Measurements from ENCODE around the gene FBN3.

FBN3 gene

DNA sequence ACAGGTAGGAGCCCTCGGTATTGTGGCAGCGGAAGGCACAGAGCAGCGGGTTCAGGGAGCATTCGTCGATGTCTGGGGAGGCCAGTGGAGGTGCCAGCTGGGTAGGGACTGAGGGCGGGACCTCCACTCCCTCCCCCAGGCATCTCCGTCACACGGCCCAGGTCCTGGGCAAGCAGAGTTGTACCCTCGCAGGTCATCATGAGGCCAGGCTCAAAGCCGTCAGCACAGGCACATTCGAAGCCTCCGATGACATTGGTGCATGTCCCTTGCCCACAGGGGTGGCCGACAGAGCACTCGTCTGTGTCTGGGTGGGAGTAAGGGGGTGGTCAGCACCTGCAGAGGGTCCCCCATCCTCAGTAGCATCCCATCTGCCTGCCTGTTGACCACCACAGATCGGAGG, 61.5 kb downstream of the FBN3 start:
- no peak for DNase-seq

DNA sequence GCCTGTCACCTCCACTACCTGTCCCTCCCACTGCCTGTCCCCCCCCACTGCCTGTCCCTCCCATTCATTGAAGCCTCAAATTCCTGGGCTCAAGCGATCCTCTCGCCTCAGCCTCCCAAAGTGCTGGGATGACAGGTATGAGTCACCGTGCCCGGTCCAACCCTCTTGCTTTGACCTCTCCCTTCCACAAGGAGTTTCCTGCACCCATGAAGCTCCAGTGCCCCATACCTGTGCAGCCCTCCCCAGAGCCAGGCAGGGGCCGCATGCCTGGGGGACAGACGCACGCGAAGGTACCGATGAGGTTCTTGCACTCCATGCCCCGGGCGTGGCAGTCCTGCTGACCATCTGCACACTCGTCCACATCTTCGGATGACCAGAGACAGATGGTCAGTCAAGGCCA, 62.5 kb downstream of the FBN3 start:
- no peak for DNase-seq

DNA sequence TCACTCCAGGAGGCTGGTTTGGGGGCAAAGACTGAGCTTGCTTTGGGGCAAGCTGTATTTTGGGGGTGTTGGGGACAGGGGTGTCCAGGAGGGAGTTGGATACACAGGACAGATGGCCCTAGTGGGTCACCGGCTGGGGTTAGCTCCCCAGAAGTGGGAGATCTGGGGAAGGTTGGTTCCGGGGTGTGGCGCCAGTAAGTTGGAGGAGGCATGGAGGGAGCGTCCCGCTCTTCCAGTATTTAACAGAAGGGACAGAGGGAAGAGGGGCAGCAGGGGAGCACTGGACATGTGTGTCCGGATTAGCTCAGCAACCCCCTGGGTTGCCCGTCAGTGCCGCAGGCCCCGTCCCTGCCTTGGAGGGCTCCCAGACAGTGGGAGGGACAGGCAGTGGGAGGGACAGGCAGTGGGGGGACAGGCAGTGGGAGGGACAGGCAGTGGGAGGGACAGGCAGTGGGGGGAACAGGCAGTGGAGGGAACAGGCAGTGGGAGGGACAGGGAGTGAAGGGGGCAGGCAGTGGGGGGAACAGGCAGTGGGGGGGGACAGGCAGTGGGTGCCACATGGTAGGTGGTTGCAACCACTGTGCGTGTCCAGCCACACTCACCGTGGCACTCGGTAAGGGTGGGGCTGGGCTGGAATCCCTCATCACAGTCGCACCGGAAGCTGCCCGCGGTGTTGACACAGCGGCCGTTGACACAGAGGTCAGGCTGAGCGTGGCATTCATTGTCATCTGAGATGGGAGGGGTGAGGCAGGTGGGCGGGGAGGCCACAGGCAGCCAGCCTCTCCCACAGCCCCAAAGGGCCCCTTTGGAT, 63.6 kb downstream of the FBN3 start:
- DNase-seq = peak; percentile 64

DNA sequence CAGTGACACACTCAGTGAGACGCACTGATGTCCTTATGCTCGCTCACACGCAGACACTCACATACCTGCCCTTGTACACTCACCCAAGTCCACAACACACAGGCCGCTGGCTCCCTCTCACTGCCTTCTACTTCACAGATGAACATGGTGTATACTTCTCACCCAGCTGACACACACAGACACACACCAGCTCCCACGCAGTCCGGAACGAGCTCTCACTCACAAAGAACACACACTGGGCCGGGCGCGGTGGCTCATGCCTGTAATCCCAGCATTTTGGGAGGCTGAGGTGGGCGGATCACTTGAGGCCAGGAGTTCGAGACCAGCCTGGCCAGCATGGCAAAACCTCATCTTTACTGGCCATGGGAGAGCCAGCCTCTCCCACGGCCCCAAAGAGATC, 65.2 kb downstream of the FBN3 start:
- no peak for DNase-seq

DNA sequence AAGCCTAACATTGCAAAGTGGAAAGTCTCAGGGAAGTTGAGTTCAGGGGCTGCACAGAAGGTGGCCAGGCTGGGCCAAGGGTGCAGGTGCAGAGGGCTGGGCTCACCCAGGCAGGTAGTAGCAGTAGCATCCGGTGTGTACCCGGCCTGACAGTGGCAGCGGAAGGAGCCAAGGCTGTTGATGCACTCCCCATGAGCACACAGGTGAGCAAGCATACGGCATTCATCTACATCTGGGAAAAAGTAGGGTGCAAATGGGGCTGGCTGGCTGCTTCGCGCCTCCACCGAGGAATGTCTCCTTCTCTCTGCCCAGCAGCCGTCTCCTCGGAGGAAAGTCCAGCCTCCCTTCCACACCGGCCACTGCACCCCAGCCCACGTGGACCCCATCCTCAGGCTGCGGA, 66.3 kb downstream of the FBN3 start:
- peak; percentile 45 for DNase-seq

DNA sequence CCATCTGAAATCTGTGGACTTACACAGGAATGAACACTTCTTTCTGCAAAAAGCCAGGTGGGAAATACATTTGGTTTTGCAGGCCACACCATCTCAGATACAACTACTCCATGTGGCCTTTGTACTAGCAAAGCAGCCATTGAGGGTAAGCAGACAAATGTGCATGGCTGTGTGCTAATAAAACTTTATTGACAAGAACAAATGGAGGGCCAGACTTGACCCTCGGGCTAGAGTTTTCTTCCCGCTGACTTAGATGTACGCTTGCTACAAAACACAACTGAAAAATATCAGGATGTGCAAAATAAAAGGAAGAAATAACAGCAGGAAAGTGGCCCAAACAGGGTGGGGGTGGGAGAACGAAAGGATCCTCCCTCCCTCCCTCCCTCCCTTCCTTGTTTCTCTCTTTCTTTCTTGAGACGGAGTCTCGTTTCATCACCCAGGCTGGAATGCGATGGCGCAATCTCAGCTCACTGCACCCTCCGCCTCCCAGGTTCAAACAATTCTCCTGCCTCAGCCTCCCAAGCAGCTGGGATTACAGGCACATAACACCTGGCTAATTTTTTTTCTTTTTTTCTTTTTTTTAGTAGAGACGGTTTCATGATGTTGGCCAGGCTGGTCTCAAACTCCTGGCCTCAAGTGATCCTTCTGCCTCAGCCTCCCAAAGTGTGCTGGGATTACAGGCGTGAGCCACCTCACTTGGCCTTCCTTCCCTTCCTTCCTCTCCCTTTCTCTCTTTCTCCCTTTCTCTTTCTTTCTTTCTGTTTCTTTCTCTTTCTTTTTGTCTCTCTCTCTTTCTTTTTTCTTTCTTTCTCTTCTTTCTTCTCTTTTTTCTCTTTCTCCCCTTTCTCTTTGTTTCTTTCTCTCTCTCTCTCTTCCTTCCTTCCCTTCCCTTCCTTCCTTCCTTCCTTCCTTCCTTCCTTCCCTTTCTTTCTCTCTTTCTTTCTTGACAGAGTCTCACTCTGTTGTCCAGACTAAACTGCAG, 67.5 kb downstream of the FBN3 start:
- no peak for DNase-seq

DNA sequence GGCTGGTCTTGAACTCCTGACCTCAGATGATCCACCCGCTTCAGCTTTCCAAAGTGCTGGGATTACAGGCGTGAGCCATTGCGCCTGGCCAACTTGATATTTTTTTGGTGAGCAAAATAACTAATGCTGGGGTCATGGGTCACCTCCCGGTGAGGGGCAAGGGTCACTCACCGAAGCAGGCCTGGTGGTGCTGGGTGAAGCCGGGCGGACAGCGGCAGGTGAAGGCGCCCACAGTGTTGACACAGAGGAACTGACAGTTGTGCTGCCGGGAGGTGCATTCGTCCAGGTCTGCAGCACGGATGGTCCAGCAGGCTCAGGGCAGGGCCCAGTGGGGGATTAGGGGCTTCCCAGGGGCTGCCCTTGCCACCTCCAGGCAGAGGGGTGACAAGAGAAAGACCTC, 68.6 kb downstream of the FBN3 start:
- no peak for DNase-seq

DNA sequence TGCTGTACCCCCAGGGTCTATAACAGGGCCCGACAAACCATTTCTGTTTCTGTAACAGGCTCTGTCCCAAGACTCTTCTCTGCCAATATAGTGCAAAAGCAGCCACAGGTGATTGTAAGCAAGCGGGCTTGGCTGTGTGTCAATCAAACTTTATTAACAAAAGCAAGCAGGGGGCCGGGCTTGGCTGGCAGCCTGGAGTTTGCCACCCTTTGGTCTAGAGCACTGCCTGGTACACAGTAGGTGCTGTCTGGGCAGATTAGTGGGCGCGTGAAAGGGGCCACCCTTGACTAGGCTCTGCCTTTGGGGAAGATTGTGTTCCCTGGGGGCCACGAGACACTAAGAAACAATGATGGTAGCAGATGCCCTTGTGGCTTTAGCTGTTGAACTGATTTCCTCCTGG, 69.4 kb downstream of the FBN3 start:
- DNase-seq = no peak

DNA sequence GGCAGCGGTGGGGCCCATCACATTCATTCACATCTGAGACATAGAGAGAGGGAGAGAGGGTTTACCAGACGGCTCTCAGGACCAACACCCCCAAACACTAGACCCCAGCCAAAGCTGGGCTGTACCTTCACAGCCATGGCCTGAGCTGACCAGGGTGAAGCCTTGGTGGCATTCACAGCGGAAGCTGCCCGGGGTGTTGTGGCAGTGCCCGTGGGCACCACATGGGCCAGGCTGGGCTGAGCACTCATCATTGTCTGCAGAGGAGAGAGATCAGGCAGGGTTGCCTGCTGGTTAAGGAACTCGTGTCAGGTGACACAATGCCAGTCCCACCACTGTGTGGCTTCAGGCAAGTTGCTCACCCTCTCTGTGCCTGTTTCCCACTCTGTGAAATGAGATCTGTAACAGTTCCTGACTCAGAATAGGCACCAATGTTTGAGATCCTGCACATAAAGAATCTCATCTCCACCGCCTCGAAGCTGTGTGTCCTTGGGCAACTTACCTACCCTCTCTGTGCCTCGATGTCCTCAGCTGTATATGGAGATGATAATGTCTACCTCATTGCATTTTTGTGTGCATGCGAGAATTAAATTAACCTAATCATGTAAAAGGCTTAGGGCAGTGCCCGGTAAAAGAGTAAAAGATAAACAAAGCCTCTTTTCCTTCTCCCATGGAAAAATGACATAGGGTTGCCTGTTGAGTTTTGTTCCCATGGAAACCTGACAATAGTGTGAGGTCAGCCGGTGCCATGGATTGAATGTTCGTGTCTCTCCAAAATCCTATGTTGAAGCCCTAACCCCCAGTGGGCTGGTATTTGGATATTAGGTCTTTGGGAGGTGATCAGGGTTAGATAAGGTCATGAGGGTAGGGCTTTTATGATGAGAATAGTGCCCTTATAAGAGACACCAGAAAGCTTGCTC, 74.0 kb downstream of the FBN3 start:
- no peak for DNase-seq

DNA sequence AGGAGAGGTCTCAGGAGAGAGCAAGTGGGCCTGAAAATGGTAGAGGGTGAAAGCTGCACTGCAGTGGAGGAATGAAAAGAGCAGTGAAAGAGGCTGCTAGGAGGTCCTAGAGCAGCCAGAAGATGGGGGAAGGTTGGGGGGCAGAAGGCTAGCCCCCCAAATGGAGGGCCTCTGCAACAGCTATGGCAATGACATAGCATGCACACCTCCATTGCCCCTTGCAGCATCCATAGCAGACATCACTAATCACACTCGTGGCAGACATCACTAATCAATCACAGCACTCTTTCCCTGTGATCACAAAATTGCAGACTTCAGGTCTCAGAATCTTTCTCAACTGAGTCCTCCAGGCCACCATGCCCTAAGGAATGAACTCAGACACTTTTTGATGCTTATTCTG, 74.9 kb downstream of the FBN3 start:
- no peak for DNase-seq

DNA sequence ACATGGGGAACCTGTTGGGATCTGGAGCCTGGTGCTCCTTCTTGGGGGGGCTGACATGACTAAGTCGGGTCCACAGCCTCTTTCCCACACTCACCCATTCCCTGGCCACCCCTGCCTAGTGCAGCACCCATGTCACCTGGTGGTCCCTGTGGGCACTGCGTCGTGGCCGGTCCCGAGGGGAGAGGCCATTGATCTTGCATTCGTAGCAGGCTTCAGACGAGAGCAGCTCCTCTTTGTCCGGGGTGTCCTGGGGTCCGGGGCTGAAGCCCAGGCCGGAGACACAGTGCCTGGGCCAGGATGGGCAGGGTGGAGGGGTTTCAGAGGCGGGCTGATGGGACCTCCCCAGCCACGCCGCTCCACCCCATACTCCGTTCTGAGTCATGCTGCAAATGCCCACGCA, 77.5 kb downstream of the FBN3 start:
- no peak for DNase-seq

DNA sequence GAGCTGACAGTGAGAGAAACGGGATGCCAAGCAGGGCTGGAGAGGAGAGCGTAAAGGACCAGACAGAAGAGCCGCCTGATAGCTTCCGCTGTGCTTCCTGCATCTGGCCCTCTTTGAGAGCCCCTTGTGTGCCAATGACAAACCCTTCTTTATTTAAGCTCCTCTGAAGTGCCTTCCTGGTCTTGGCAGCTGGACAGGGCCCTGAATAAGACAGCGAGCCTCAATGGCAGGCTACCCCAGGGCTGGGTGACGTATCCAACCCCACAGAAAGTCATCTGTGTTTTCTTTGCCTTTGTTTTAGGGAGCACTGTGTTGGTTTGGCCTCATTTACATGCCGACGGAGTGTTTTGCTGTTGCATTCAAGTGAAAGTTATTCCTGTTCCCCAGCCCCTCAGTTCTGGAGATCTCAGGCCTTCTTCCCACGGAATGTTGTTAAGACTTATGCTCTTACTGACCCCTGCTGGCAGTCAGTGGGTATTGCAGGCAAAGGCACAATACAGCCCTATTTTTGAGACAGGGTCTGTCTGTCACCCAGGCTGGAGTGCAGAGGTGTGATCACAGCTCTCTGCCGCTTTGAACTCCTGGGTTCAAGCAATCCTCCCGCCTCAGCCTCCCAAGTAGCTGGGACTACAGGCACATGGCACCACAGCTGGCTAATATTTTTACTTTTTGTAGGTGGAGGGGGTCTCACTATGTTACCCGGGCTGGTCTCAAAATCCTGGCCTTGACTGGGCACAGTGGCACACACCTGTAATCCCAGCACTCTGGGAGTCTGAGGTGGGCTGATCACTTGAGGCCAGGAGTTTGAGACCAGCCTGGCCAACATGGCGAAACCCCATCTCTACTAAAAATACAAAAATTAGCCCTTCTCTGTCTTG, 80.1 kb downstream of the FBN3 start:
- no peak for DNase-seq

DNA sequence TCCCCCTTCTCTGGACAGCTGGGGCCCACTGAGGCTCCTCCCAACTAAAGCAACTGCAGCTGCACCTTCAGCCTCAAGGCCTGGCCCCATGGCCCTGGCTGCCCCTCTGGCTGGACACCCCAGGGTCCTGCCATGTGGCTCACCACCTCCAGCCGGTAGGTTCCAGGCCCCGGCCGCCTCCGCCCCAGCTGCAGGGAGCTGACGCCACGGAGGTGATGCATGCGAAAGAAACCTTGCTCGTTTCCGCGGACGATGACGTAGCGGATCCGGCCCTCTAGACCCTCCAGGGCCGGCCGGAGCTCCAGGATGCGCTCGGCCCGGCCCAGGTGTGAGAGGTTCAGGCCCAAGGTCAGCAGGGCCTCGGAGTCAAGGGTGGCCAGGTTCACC, 83.5 kb downstream of the FBN3 start:
- DNase-seq = no peak

DNA sequence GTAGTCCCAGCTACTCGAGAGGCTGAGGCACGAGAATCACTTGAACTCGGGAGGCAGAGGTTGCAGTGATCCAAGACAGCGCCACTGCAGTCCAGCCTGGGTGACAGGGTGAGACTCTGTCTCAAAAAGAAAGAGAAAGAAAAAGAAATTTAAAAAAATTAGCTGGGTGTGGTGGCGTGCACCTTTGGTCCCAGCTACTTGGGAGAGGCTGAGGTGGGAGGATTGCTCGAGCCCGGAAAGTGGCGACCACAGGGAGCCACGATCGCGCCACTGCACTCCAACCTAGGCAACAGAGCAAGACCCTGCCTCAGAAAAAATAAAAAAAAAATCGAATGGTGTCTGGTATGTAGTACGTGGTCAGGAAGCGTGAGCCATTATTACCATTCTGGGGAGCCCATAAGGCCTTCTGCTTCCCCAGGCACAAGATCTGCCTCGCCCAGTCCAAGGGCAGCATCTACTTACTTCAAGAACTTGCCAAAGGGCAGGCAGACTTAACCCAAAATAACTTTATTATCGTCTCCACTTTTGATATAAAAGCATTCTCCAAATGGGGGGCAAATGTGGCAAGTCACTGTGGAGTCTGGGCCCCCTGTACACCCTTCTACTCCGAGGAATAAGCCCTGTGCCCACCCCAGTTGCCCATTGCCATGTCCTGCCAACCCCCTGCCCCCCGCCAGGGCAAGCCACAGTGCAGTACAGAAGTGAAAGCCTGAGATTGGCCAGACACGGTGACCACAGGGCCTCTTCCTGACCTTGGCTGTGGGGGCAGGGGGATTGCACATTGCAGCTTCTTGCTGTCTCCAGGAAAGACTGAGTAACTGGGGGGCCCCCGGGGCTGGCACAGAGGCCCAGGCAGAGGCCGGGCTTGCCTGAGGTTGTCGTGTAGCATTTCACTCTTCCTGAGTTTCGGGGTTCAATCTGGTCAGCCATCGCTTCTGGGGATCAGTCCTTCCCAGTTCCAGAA, 84.2 kb downstream of the FBN3 start:
- no peak for DNase-seq

DNA sequence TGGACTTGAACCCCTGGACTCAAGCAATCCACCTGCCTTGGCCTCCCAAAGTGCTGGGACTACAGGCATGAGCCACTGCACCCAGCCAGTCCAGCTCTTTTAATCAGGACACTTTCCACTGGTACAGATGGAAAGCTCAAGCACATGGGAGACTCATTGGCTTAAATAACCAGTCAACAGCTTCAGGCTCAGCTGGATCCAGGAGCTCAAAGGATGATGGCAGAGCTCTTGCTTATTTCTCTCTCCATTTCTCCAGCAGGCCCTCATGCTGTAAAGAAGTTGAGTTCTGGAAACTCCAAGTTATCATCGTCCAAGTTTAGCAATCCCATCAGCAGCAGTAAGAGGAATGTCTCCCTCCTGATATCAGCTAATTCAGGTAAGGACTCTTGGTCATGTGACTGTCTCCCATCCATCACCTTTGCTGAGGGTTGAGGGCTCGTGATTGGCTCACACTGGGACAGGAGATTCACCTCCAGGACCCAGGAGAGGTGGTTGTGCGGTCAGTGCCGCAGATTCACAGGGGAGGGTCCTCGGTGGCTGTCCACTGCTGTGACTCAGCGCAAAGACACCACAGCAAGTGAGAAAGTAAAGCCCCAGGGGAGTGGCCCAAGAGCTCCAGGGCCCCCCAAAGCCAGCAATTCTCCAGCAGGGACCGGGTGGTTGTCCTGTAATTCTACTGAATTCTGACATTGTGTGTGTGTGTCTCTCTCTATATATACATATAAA, 91.7 kb downstream of the FBN3 start:
- DNase-seq = no peak

DNA sequence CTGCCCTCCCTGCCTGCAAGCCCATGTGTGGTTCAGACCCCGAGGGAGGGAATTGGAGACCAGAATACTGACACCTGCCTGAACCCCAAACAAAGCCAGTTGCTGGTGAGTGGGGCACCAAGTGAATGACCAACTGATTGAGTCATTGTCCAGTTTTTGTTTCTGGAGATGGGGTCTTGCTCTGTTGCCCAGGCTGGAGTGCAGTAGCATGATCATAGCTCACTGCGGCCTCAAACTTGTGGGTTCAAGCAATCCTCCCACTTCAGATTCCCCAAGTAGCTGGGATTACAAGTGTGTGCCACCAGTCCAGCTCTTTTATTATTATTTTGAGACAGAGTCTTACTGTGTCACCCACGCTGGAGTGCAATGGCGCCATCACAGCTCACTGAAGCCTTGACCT, 92.9 kb downstream of the FBN3 start:
- no peak for DNase-seq

DNA sequence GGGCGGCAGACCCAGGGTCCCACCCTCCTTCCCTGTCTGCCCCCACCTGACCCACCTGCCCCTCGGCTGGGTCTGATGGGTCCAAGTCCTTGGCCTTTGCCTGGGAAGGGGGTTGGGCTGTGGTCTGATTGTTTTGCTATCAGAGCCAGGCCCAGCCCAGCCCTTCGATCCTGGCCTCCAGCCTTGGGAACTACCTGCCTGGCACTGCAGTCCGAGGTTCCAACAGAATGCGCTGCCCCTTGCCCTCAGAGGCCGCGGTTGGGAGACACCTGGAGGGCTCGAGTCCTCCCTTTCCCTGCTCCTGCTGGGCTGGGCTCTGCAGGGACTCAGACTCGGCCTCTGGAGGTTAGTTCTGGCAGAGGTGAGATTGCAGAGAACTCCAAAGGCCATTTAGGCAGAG, 95.2 kb downstream of the FBN3 start:
- DNase-seq = no peak

DNA sequence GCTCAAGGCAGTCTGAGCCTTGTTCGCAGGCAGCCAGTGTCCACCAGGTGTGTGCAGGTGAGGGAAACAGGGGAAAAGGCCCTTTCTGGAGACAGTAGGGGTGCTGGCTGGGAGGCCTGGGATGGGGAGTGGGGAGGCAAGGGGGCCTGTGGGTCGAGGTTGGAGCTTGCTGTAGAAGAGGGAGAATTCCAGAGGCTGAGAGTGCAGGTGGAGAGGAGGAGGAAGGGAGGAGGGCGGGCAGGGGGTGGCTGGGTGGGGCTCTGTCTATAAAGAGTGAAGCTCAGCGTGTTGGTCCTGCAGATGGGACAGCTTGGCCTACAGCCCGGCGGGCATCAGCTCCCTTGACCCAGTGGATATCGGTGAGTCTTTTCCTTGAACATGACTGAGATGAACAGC, 96.9 kb downstream of the FBN3 start, which contains the start of gene CCL25:
CCL25 (plus strand) TSS at position 297 of the 396 bp plus-strand sequence. CDS start 290 bp downstream, outside the sequence.
- DNase-seq = no peak

DNA sequence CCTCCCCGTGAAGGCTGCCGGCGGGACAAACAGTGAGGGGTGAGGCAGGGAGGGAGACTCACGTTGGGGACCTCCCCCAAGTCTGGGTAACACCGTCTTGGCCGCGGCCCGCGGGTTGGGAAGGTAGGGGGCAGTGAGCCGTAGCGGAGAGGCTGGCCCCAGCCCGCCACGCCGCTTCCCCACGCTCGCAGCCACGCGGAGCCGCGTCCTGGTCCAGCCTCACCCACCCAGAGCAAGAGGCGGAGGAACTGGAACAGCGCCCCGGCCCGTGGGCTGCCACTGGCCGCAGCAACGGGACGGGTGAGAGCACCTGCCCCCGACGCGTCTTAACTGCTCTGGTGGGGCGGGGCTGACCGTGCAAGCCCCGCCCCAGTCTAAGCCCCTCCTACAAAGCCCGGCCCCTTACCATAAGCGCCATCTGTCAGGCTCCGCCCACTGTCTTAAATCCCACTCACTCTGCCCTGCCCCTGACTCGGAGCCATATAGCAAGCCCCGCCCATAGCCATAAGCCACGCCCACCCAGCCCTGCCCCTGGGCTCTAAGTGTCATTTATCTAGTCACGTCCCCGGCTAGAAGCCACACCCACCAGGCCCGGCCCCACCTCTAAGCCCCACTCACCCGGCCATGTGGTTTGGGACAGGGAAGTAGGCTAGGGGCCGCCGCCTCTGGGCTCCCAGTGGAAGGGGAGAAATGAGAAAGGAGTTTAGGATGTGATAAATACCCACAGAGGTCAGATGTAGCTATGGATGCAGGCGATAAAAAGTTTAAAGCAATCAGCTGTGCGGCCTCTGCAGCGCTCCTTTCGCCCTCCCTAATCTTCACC, 98.9 kb downstream of the FBN3 start:
- peak; percentile 93 for DNase-seq

All from RPMI8226 (cell line).